Right lobe of liver (tissue), 6 donors: ENCODE data around the gene TIMP1. TPM values are rescaled to one million over a fixed set of nuclear protein-coding genes. Genes with fewer than 3 reads are reported as not detected.

ENCODE experiments used
- ATAC-seq, 4 donors: fragments of 200-7000 bp; cut with Tn5 transposase; one replicate each; pipeline ENCODE4 v1.9.1; 2020; ENCODE audit warnings: mild to moderate bottlenecking in 4 of 4, moderate library complexity in 4 of 4
- DNase-seq, 3 donors: peaks; one replicate each; pipeline ENCODE4 v3.0.0-alpha.2; 2020
- H3K27ac ChIP-seq, 3 donors: fragments of 200-600 bp; one replicate each; pipeline ENCODE4 v1.8.0; 2022
- H3K27me3 ChIP-seq, 2 donors: fragments of 200-600 bp; one replicate each; pipeline ENCODE4 v1.8.0; 2022
- H3K36me3 ChIP-seq, 4 donors: fragments of 200-600 bp; sonication (generic) in 1 of 4; one replicate each; pipeline versions ENCODE4 v1.5.1 to v1.8.0; 2017 to 2022; ENCODE audit warnings: control low read depth in 1 of 4
- H3K4me1 ChIP-seq, 4 donors: fragments of 200-600 bp; sonication (generic) in 1 of 4; one replicate each; pipeline versions ENCODE4 v1.5.1 to v1.8.0; 2017 to 2022; ENCODE audit warnings: control low read depth in 1 of 4
- H3K4me3 ChIP-seq, 3 donors: fragments of 200-600 bp; one replicate each; pipeline ENCODE4 v1.8.0; 2022
- H3K9me3 ChIP-seq, 4 donors: fragments of 200-600 bp; sonication (generic) in 1 of 4; one replicate each; pipeline versions ENCODE4 v1.5.1 to v1.8.0; 2017 to 2022; ENCODE audit warnings: control low read depth in 1 of 4
- POLR2A ChIP-seq: fragments of 450-650 bp; IDR thresholded peaks from one replicate; pipeline ENCODE4 v1.6.1; 2017; ENCODE audit warnings: antibody characterized with exemption, mild to moderate bottlenecking
- WGBS: methylation state at CpG from one replicate; pipeline ENCODE4 v1.1.6; 2018; ENCODE audit warnings: low coverage, low lambda C conversion rate; ENCODE audit not compliant: insufficient coverage; ENCODE audit errors: missing lambda C conversion rate; 5-methylcytosine and 5-hydroxymethylcytosine counted together
- intact Hi-C, 2 donors: fragments of 100-400 bp; cut with DNase I; formaldehyde crosslinking; loops; one replicate each; pipeline versions ENCODE4 v1.11.2 to v1.14.1; 2022
- microRNA-seq, 2 donors: library from miRNA; unstranded; fragments of <30 nt; microRNA quantifications; one replicate each; pipeline ENCODE4, GENCODE V29; 2019 to 2020
- small RNA-seq, 2 experiments: library from RNA; depleted of rRNA; stranded (forward); fragments of <200 nt; gene quantifications; one replicate each; pipeline ENCODE3, GENCODE V24; 2016
- total RNA-seq, 6 experiments: library from RNA; depleted of rRNA in 2 of 6; stranded (reverse); fragments of >200 nt in 2 of 6; fragmentation: NEBNext Ultra II Directional in 3 of 6; extraction: Animal tissue kit (Norgen Biotek cat#: 25700) in 3 of 6; gene quantifications; one replicate each; pipeline versions ENCODE4 v1.1.0 to v1.2.4, GENCODE V29; 2016 to 2023
- TF ChIP-seq, protein P1 (sequence below), 4 donors: fragments of 200-600 bp in 3 of 4; fragments of 450-650 bp in 1 of 4; IDR thresholded peaks; one replicate each; pipeline versions ENCODE4 v1.5.1 to v1.8.0; 2016 to 2022; ENCODE audit warnings: antibody characterized with exemption in 4 of 4, mild to moderate bottlenecking in 2 of 4
- donor health status: DM: no; HTN: yes; CAD: no.
- donor health status: DM: no; HTN: no; CAD: no.
- donor health status: DM: no; HTN: no; CAD: no.
- donor health status: DM: no; HTN: yes; CAD: no.
- donor health status: DM: no; HTN: yes; CAD: no.

Gene TIMP1
- total RNA-seq, 6 experiments from 2014 or later = 82.1 to 432 (median 143) TPM

DNA sequence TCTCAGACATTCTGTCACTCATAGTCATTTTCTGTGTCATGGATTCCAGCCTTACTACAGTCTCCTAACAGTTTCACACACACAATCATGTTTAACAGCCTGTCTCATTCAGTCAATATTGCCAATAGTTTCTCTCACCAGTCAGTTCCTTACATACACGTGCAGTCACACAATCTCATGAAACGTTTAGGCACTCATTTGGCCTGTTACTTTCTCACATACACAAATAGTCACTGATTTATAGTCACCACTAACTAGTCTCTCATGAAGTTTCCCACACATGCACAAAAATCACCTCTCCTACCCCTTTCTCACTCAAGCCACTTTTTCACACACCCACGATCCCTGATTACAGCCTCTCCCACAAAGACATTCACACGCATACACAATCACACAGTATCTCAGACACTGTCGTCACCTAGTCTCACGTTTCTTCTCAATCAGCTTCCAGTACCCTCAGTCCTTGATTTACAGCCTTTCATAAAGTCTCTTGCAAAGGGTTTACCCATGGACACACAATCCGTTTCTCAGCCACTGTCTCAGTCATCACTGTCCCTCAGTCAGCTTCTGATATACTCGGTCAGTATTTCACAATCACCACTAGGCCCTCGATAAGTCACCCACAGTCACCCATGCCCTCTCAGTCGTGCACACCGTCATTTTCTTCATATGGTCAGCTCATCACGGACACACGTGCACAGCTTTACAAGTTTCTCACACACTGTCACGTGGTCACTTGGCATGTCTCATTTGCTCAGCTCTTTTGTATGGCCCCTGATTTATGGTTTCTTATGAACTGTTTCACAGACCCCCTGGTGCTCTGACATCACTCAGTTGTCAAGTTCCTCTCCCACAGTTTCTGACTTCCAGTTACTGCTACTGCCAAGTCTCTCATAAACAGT, 51.7 kb downstream of the TIMP1 start:
- Histone ChIP-seq H3K27ac (no peak overlapping the region), H3K9me3 (no peaks in the 10 kb centered on the region), H3K27me3 (no peaks in the 10 kb centered on the region), H3K4me3 (no peak overlapping the region), H3K4me1 (no peaks in the 10 kb centered on the region), H3K36me3 (peaks cover 0 to 18% (median 5%) of the 10 kb centered on the region in 4 donors)
- 48% methylated on average over 14 of the region's 14 CpGs for WGBS
- peak in 2 of 4 donors; percentile 23 to 24 for ATAC-seq
- no peak for DNase-seq
- intact Hi-C loops = no loop called here
- TF ChIP-seq, protein P1, sequence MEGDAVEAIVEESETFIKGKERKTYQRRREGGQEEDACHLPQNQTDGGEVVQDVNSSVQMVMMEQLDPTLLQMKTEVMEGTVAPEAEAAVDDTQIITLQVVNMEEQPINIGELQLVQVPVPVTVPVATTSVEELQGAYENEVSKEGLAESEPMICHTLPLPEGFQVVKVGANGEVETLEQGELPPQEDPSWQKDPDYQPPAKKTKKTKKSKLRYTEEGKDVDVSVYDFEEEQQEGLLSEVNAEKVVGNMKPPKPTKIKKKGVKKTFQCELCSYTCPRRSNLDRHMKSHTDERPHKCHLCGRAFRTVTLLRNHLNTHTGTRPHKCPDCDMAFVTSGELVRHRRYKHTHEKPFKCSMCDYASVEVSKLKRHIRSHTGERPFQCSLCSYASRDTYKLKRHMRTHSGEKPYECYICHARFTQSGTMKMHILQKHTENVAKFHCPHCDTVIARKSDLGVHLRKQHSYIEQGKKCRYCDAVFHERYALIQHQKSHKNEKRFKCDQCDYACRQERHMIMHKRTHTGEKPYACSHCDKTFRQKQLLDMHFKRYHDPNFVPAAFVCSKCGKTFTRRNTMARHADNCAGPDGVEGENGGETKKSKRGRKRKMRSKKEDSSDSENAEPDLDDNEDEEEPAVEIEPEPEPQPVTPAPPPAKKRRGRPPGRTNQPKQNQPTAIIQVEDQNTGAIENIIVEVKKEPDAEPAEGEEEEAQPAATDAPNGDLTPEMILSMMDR (IDR thresholded peaks at IDR 0.05) = no peak
- TF ChIP-seq POLR2A = no peak

DNA sequence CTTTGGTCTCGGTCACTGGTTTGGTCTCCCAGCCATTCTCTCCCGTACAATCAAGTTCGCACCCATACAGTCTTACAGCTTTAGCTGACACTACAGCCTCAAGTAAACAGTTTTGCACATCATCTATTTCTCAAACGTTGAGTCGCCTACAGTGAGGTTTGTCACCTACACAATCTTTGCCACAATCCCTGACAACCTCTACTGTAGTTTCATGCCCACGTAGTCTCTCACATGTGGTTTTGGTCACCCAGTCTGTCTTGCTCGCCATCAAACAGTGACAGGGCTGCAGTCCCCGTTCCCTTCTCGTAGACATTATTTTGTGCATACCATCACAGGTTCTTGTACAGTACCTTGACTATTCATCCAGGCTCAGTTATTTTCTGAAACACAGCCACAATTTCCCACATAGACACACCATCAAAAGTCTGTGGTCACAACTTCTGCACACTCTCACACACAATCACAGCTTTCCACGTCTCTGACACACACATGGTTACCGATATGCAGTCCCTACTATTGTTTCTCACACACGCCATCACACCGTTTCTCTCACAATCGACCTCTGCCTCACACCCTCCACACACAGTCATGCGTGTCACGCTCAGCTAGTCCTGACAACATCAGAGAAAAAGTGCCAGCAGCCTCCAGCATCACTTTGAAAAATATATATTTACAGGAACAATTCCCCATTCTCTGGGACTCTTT, 52.8 kb downstream of the TIMP1 start:
- Histone ChIP-seq H3K27ac (no peak overlapping the region), H3K27me3 (no peaks in the 10 kb centered on the region), H3K4me3 (no peak overlapping the region), H3K4me1 (no peaks in the 10 kb centered on the region), H3K9me3 (peaks cover 0 to 4% (median 0%) of the 10 kb centered on the region in 4 donors), H3K36me3 (peaks cover 0 to 28% (median 8%) of the 10 kb centered on the region in 4 donors)
- DNase-seq = no peak
- intact Hi-C loops = no loop called here
- TF ChIP-seq POLR2A = no peak
- TF ChIP-seq, protein P1 (IDR thresholded peaks at IDR 0.05) = no peak
- no peak for ATAC-seq
- WGBS = 70% methylated on average over 16 of the region's 16 CpGs

Small RNAs within 50 kb of the gene (microRNA-seq; reads per million reads assigned to microRNA genes)
- gene MIR4769 = 0.64 to 0.87 reads per million in 2 donors

Small RNAs within 50 kb of the gene (small RNA-seq; reads per million reads assigned to genes)
- 0 reads per million in 2 experiments for gene MIR4769

Other genes starting within 250 kb of the TIMP1 start
- not detected for gene ZNF157, start 211.9 kb upstream of the TIMP1 start, total RNA-seq
- gene ZNF41, start 99.2 kb upstream of the TIMP1 start, total RNA-seq = 1 to 10 TPM; 2.7 to 6.1 (median 3.9) TPM
- gene ARAF, start 21.2 kb upstream of the TIMP1 start, total RNA-seq = 10 to 100 TPM; 31.5 to 86.0 (median 54.9) TPM
- gene SYN1, start 37.4 kb downstream of the TIMP1 start, total RNA-seq = 1 to 10 TPM in 2 of 6 experiments, under 1 TPM in 3, not detected in 1; 0.22 to 3.1 (median 0.37) TPM
- gene CFP, start 47.5 kb downstream of the TIMP1 start, total RNA-seq = 10 to 100 TPM in 3 of 6 experiments, 1 to 10 TPM in 3; 6.8 to 24.0 (median 9.8) TPM
- 10 to 100 TPM; 14.8 to 23.9 (median 19.7) TPM for gene ELK1, start 68.1 kb downstream of the TIMP1 start, total RNA-seq
- 10 to 100 TPM; 40.2 to 53.5 (median 49.5) TPM for gene UXT, start 76.7 kb downstream of the TIMP1 start, total RNA-seq